ENCODE results near the gene IGF2BP1.
"Not testable (repeated sequence)": the region's sequence is repeated elsewhere in the genome, so short reads cannot be mapped to it uniquely, and the experiment has no call there.

IGF2BP1 gene

GRCh38 chr17:49090878-49091594 is 93.9 kb downstream of the IGF2BP1 start:
- no peak for DNase-seq (ENCODE audit: low read depth)
- in situ Hi-C loops (cut with HindIII; ENCODE audit: low sequenced_read_pairs): no loop called here

DNA sequence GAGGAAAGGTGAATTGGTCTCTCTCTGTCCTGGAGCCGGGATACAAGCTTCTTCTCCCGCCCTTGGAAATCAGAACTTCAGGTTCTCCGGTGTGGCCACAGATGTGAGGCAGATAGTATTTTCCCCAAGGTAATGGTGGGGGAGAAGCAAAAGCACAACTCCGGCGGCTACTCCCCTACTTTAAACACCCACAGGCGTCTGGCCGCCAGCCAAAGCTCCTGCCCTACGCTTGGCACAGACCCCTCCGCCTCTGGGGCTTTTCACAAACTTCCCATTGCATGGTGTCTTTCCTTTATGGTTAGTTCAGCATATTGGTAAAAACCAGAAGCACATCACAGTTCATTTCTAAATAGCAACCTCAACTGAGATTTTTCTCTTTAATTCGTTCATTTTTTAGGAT is 95.9 kb downstream of the IGF2BP1 start:
- H3K4me3 ChIP-seq (ENCODE audit: low read depth, low read length): no peak overlapping the region
- DNase-seq (ENCODE audit: low read depth): no peak
- TF ChIP-seq, protein P1, sequence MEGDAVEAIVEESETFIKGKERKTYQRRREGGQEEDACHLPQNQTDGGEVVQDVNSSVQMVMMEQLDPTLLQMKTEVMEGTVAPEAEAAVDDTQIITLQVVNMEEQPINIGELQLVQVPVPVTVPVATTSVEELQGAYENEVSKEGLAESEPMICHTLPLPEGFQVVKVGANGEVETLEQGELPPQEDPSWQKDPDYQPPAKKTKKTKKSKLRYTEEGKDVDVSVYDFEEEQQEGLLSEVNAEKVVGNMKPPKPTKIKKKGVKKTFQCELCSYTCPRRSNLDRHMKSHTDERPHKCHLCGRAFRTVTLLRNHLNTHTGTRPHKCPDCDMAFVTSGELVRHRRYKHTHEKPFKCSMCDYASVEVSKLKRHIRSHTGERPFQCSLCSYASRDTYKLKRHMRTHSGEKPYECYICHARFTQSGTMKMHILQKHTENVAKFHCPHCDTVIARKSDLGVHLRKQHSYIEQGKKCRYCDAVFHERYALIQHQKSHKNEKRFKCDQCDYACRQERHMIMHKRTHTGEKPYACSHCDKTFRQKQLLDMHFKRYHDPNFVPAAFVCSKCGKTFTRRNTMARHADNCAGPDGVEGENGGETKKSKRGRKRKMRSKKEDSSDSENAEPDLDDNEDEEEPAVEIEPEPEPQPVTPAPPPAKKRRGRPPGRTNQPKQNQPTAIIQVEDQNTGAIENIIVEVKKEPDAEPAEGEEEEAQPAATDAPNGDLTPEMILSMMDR (IDR thresholded peaks at IDR 0.05; ENCODE audit: low read depth, low read length, missing control alignments): no peak
- in situ Hi-C loops (cut with HindIII; ENCODE audit: low sequenced_read_pairs): no loop called here

More at GRCh38 chr17:49090878-49091594, 93.9 kb downstream of the IGF2BP1 start:
- TF ChIP-seq, protein P1 (IDR thresholded peaks at IDR 0.05; ENCODE audit: low read depth, low read length, missing control alignments): no peak
- H3K4me3 ChIP-seq (ENCODE audit: low read depth, low read length): no peak overlapping the region

GRCh38 chr17:49100601-49101000 is 103.4 kb downstream of the IGF2BP1 start:
- DNase-seq (ENCODE audit: low read depth): no peak
- H3K4me3 ChIP-seq (ENCODE audit: low read depth, low read length): no peak overlapping the region
- TF ChIP-seq, protein P1 (IDR thresholded peaks at IDR 0.05; ENCODE audit: low read depth, low read length, missing control alignments): no peak
- in situ Hi-C loops (cut with HindIII; ENCODE audit: low sequenced_read_pairs): no loop called here

GRCh38 chr17:49101054-49101534 is 103.9 kb downstream of the IGF2BP1 start:
- no peak overlapping the region for H3K4me3 ChIP-seq (ENCODE audit: low read depth, low read length)
- in situ Hi-C loops (cut with HindIII; ENCODE audit: low sequenced_read_pairs): no loop called here
- peak; percentile 40 for DNase-seq (ENCODE audit: low read depth)
- TF ChIP-seq, protein P1 (IDR thresholded peaks at IDR 0.05; ENCODE audit: low read depth, low read length, missing control alignments): no peak

- in situ Hi-C loops (cut with HindIII; ENCODE audit: low sequenced_read_pairs); DNase-seq (ENCODE audit: low read depth); H3K4me3 ChIP-seq (ENCODE audit: low read depth, low read length): not testable (repeated sequence)
These were observed 106.2 kb downstream of the IGF2BP1 start for GRCh38 chr17:49103360-49103759.

- DNase-seq (ENCODE audit: low read depth): no peak
- in situ Hi-C loops (cut with HindIII; ENCODE audit: low sequenced_read_pairs): no loop called here
- TF ChIP-seq, protein P1 (IDR thresholded peaks at IDR 0.05; ENCODE audit: low read depth, low read length, missing control alignments): no peak
- H3K4me3 ChIP-seq (ENCODE audit: low read depth, low read length): no peak overlapping the region
These were observed 107.4 kb downstream of the IGF2BP1 start for GRCh38 chr17:49104511-49105074.
